ENCODE measurements around the gene SNAPIN.
"Not testable (repeated sequence)": the region's sequence is repeated elsewhere in the genome, so short reads cannot be mapped to it uniquely, and the experiment has no call there.

SNAPIN gene

DNA sequence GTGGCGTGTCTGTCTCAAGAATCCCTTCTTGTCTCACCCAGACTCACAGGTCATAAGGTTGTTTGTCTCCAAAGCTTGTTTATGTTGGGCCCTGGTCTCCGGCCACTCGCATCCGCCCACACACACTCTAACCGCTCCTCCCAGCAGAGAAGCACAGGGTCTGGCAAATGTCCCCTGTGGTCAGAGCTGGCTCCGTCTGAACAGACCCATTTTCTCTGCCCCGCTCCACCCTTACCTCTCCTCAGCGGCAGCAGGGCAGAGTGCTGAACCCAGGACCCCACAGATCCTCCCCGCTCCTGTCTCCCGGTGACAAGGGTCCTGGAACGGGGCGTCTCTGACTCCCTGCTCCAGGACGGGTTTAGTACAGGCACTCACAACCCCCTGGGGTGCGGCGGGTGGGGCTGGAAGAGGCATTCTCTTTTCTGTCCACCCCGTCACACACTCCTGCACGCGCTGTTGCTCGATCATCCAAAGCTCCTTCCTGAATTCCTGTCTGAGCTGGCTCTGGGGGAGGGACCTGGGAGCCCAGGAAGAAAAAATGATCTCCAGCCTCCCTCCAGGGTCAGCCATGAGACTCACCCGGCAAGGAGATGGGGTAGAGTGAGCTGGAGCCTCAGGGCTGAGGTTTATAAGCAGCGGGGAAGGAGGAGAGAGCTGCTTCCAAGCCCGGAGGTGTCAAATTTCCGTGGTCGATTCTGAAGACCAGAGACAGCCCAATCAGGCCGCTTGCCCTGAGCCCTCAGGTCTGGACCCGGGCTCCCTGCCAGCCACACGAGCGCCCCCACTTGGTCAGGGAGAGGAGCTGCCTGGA, 31.4 kb upstream of the SNAPIN start, which contains the start of gene S100A13:
S100A13 (minus strand) TSS at position 602 of the 811 bp plus-strand sequence. CDS start 1,033 bp downstream, outside the sequence.
- DNase-seq (ENCODE audit: low read depth, low spot score): peak; percentile 95

DNA sequence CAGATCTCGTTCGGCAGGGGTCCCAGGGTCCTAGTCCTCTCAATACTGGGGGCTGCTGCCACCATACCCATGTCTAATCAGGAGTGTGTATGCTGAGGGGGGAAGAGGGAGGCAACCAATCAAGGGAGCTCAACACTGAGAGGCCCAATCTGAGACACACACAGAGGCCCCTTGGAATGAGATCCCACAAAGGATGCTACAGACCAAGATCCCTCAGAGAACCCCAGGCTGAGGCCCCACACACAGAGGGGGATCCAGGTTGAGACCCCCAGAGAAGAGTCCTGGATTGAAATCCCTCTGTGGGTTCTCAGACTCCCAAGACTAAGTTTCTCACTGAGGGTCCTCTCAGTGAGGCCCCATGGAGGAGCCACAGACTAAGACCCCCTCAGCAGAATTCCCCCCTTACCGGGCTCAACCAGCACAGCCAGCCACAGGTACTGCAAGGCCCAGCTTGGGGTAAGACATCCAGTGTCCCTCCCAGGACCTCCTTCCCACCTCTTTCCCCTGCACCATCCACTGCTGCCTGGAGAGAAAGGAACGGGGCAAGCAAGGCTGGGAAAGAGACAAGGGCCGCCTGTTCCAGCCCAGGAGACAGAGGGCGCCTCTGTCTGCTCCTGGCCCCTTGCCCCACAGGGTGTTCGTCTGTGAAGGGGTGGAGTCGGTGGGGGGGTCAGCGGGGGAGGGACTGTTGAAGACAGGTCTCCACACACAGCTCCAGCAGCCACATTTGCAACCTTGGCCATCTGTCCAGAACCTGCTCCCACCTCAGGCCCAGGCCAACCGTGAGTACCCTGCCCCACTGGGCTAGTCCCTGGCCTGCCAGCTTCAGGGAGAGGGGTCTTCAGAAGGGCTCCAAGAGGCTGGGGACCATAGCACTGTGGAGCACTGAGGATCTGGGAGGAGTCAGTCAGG, 30.5 kb upstream of the SNAPIN start, which contains the start of gene S100A1:
S100A1 (plus strand) TSS at position 720 of the 912 bp plus-strand sequence. CDS start 2,088 bp downstream, outside the sequence.
- no peak for DNase-seq (ENCODE audit: low read depth, low spot score)

DNA sequence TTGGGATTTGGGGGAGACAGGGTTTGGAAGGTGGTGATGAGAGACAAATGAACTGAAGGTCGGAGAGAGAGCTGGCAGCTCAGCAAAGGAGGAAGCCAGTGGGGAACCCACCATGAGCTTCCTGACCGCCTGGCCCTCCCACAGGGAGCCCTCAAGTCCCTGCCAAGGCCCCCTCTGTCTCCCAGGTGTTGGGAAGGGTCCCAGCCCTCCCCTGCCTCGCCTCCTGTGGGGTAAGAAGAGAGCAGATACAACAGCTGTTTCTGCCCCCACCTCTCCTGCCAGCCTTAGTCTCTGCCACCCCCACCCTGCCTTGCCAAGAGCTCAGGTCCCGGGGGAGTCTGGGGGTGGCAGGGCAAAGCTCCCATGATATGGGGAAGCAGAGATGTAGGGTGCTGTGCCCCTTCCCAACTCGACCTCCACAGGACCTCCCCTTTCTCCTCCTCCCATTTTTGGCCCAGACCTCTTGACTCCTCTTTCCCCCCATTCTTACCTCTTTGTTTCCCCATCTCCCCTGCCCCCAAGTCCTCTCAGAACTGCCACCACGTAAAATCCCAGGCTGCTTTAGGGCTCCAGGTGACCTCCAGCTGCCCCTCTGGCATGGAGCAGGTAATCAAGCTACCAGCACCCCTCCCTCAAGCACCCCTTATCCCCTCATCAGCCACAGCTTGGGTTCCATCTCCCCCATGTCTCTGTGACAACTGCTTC, 29.7 kb upstream of the SNAPIN start:
- no peak for DNase-seq (ENCODE audit: low read depth, low spot score)

DNA sequence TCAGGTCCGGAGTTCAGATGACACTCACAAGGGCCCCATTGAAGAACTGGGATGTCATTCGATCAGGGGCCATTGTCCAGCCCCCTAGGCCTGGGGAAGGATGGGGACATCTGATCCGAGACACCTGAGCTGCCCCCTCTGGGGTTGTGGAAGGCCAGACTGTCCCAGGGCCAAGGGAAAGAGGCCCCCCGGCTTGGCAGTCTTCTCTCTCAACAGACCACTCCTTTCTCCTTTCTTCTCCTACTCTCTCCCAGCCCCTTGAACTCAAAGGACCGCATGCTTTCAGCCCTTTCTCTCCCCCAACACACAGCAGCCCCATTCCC, 29.2 kb upstream of the SNAPIN start:
- no peak for DNase-seq (ENCODE audit: low read depth, low spot score)

GRCh38 chr1:153629971-153630370, 28.5 kb upstream of the SNAPIN start:
- peak; percentile 63 for DNase-seq (ENCODE audit: low read depth, low spot score)

DNA sequence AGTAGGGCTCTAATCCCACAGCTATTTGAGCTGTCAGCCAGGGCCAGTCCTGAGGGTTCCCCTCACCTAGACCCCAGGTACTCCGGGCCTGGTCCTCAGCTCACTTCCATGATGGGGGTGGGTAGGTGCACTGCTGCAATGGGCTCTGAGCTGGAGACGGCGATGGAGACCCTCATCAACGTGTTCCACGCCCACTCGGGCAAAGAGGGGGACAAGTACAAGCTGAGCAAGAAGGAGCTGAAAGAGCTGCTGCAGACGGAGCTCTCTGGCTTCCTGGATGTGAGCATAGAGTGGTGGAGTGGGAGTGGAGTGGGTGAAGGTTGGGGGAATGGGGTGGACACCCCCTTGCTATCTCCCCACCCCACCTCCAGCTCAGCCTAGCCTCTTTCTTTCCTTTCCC, 28.1 kb upstream of the SNAPIN start:
- no peak for DNase-seq (ENCODE audit: low read depth, low spot score)

DNA sequence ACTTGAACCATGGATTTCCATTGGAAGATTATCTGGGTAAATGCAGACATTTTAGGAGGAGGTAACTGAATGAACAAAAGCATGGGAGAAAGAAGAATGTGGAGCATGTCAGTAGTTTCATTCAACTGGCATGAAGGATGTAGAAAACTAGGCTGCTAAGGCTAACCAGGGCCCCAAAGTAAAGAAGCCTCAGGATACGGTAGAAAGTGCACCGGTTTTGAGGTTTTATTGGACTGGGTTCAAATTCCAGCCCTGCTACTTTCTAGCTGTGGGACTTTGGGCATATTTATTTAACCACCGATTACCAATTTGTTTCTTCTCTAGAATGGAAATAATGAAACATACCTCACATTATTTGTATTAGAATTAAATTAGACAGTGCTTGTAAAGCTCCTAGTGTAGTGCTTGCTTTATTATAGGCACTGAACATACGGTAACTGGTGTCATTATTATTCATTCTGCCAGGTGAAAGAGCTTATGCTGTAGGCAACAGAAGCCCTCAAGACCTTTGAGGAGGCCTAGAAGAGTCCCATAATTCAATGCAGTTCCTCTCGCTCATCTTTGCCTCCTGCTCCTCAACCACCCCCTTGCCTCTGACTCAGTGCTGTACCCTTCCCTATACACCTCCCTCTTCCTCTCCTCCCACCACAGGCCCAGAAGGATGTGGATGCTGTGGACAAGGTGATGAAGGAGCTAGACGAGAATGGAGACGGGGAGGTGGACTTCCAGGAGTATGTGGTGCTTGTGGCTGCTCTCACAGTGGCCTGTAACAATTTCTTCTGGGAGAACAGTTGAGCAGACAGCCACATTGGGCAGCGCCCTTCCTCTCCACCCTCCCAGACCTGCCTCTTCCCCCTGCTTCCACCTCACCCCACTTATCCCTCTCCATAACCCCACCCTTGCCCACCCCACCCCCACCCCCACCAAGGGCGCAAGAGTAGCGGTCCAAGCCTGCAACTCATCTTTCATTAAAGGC, 27.2 kb upstream of the SNAPIN start:
- peak; percentile 77 for DNase-seq (ENCODE audit: low read depth, low spot score)

DNA sequence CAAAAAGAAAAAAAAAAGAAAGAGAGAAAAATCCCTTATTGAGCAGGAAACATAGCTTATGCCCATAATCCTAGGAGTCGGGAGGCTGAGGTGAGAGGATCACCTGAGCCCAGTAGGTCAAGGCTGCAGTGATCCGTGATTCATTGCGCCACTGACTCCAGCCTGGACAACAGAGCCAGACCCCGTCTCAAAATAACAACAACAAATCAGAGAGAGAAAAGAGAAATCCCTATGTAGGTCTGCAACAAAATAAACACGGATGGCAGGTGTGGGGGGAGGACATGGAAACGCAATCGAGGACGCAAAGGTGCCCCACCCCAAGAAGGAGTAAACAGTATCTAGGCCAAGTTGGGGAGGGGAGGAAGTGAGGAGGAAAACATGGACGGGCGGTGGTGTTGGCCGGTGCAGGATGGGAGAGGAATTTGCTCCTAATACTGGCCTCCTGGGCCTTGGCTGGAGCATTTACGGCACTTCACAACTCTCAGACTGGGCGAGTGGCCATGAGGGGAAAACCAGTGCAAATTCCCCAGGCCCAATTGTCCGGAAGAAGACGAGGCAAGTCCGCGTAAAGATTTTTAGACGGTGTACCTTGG, 25.2 kb upstream of the SNAPIN start:
- DNase-seq (ENCODE audit: low read depth, low spot score): no peak

GRCh38 chr1:153633754-153634665, 24.5 kb upstream of the SNAPIN start, which contains the start of gene CHTOP:
TSS of gene CHTOP (plus strand) at chr1:153634066. CDS start at chr1:153636589, 2,523 bp downstream.
- peak; percentile 99 for DNase-seq (ENCODE audit: low read depth, low spot score)

- no peak for DNase-seq (ENCODE audit: low read depth, low spot score)
Observed at GRCh38 chr1:153635872-153636271, 22.6 kb upstream of the SNAPIN start.

GRCh38 chr1:153636312-153636711, 22.2 kb upstream of the SNAPIN start:
- no peak for DNase-seq (ENCODE audit: low read depth, low spot score)

GRCh38 chr1:153638261-153638660, 20.2 kb upstream of the SNAPIN start:
- DNase-seq (ENCODE audit: low read depth, low spot score): no peak

DNA sequence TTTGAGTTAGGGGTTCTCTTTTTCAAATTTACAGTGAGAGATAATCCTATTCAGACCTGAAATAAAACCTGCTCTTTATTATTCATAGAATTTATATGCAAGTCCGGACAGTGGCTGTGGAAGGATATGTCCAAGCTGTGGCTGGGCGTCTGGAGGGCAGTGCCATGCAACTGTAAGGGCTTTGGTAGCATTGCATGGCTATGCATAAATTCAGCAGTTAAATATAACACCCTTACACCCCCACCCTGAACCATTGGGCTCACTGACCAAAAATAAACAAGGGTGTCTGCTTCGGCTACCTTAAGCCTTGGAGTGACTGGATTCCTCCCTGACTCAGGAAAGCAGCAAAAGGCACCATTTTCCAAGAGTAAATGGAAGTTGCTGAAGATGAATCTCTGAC, 19.2 kb upstream of the SNAPIN start:
- no peak for DNase-seq (ENCODE audit: low read depth, low spot score)

GRCh38 chr1:153640213-153640612, 18.3 kb upstream of the SNAPIN start:
- not testable (repeated sequence) for DNase-seq (ENCODE audit: low read depth, low spot score)

DNA sequence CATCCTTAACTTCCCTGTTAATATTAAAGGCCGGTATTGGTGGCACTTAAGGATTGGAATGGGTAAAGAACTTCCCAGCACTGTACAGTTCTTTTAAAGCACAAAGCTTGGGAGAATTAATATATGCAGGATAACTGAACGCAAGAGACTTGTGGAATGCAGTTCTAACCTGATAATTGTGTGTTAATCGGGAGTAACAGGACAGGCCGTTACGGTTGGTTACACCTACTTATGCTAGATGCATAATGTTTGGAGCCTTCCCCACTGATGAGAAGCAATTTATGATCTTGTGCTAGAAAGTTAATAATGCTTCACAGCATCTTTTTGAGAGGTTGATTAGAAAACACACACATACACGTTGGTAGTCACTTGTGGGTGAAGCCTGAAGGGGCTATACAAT, 17.6 kb upstream of the SNAPIN start:
- DNase-seq (ENCODE audit: low read depth, low spot score): no peak

GRCh38 chr1:153642161-153642560, 16.3 kb upstream of the SNAPIN start:
- DNase-seq (ENCODE audit: low read depth, low spot score): no peak

GRCh38 chr1:153643100-153643499, 15.4 kb upstream of the SNAPIN start:
- DNase-seq (ENCODE audit: low read depth, low spot score): no peak

- DNase-seq (ENCODE audit: low read depth, low spot score): no peak
Observed at GRCh38 chr1:153643816-153644215, 14.7 kb upstream of the SNAPIN start.

Data from astrocyte of the hippocampus (primary cell).